T-helper 22 cell (primary cell): ENCODE results near the gene GALNT16.
"Not testable (repeated sequence)": the region's sequence is repeated elsewhere in the genome, so short reads cannot be mapped to it uniquely, and the experiment has no call there.

Experiments used
- DNase-seq: peaks from one replicate; pipeline ENCODE4 v3.0.0-alpha.2; 2020; ENCODE audit warnings: low read depth

The GALNT16 gene

DNA sequence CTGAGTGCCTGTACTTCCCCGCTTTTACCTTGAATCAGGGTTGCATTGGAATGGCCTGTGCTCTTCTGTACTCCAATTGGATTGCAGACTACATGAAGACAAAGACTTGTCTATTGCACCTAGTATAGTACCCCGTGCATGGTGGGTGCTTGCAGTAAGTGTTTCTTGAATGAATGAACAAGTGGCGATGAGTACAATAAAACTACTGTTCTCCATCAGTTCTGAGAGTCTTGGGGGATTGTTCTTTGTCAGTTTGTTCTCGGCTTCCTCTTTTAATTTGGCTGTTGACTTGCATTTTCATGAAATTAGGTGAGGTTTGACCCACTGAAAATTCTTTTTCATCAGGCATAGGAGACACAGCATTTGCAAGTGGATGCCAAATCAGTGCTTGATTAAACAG lies 104.0 kb downstream of the GALNT16 start:
- no peak for DNase-seq

DNA sequence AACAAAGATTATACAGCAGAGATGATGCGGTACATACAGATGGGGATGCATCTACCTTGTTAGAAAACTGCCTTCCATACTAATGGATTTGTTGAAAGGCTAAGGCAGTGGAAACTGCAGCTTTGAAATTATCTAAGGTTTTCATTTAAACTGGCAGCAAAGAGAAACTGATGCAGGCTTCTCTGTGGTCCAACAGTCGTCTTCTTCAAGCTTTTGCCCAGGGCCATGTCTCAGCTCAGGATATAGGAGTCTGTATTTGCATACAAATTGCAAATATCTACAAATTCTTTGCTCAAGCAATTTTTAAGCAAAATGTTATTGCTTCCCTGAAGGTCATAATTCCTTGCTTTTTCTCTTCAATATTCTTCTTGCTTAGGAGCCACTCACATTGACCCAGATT lies 104.4 kb downstream of the GALNT16 start:
- no peak for DNase-seq

DNA sequence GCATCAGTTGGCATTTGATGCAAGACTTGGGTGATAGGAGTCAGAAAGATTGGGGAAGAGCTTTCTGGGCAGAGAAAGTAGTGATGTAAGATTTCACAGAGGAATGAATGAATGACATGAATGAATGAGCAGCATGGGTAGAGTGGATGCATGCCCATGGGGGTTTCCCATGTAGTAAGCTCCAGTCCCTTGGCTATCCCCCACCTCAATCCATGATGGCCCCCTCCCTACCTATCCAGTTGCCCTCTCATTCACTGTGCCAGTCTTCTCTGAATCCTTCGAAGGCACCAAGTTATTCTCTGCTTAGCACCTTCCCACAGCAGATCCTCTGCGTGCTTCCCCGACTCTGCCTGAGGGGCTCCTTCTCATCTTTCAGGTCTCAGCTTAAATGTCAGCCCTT lies 106.1 kb downstream of the GALNT16 start:
- DNase-seq, result no peak

DNA sequence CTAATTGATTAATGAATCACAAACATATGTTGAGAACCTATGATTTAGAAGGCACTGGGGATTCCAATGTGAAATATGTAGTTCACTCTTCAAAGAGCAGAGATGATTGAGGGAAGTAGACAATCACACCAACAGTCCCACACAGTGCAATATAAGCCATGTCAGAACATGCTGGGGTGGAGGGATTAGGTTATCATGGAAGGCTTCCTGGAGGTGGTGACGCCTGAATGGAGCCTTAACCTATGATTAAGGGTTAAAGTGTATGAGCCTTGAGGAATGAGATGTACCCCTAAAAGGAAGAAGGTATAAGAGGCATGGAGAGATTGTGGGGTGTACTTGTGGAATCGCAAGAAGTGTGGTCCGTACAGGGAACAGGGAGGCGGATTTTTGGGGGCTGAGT lies 106.8 kb downstream of the GALNT16 start:
- DNase-seq, result no peak

DNA sequence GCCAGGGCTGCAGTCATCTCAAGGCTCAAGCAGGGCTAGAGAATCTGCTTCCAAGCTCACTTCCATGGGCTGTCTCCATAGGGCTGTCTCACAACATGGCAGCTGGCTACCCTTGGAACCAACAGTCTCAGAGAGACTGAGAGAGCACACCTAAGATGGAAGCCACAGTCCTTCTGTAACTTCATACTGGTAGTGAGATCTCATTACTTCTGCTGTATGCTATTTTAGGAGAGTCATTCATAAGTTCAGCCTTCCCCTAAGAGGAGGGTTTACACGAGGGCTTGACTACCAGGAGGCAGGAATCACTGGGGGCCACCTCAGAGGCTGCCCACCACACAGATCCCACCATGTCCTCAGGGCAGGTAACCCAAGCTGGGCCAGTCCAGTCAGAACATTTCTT lies 108.4 kb downstream of the GALNT16 start:
- no peak for DNase-seq

DNA sequence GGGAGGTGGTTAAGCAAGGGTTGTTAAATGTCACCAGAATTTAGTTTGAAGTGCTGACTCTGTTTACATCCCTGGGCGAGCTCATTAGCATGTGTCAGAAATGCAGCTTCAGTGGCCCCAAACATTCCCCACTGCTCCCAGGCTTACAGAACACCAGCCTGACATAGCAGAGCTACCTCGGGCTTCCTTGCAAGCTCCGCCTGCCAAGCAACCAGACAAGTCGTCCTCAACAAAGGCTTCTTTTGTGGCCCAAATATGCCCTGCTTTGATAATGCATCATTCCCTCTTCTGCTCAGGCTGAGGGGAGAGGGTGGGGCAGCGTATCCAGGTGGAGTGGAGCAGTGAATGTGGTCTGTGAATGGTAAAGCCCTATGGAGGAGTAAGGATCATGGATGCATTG lies 110.1 kb downstream of the GALNT16 start:
- DNase-seq, result no peak

DNA sequence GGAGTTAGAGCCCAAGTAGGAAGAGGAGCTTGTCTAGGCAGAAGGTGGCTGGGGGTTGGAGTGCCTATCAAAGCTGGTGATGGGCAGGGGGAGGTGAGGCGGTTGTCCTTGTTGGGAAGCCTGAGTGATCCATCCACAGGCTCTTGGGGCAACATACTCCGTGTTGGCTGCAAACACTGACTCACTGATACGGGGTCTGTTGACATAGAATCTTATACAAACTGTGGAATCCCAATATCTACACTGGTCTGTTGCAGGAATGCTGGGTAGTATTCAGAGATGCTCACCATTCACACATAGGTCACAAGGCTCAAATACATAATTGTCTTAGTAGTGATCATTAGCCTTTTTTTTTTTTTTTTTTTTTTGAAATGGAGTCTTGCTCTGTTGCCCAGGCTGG lies 112.2 kb downstream of the GALNT16 start:
- no peak for DNase-seq

DNA sequence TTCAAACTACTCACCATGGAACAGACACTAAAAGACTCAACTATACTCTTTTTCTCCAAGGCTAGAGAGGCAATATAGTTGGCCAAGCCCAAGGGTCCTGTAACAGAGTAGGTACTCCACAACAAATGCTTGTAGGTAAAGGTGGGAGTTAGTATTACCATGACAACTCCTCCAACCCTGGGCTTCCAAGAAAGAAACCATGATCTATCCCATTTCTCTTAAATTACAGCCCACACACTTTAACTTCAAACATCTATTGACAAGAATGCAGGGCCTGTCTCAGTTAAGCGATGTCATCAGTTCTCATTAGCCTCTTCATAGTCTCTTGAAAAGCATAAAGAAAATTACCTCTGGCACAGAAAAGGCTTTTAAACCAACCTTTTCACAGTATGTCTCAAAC lies 113.1 kb downstream of the GALNT16 start:
- no peak for DNase-seq

DNA sequence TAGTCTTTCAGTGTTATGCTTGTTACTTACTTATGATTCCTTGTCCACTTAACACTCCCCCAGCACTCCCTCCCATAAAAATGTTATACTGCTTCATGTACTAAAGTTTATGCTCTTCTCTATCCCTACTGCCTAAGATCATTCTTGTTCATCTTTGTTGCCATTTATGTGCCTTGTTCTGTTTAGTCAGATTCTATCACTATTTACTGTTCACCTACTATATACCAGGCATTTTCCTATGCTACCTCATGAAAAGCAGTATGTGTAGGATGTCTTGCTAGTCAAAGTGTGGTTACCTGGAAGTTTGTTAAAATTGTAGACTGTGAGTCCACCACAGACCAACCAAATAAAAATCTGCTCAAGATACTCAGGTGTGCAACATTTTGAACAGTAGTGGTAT lies 114.3 kb downstream of the GALNT16 start:
- no peak for DNase-seq

DNA sequence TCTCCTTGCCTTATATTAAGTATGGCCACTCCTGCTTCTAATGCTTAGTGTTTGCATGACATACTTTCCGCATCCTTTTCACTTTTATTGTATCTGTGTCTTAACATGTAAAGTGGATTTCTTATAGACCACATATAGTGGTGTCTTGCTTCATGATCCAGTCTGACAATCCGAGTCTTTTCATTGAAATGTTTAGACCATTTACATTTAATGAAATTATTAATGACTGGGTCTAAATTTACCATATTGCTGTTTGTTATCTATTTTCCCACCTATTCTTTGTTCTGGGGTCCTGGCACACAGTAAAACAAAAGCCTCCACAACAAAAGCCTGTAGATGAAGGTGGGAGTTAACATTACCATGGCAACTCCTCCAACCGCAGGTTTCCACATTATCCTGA lies 115.2 kb downstream of the GALNT16 start:
- no peak for DNase-seq

DNA sequence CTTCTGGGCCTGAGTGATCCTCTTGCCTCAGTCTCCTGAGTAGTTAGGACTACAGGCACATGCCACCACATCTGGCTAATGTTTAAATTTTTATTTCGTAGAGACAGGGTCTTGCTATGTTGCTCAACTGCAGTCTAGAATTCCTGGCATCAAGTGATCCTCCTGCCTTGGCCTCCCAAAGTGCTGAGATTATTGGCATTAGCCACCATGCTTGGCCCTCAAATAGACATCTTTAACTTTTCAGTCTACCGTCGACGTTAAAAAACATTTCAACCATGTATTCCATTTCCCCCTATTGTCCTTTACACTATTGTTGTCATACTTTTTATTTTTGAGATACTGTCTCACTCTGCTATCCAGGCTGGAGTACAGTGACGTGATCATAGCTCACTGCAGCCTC lies 115.8 kb downstream of the GALNT16 start:
- DNase-seq, result no peak

DNA sequence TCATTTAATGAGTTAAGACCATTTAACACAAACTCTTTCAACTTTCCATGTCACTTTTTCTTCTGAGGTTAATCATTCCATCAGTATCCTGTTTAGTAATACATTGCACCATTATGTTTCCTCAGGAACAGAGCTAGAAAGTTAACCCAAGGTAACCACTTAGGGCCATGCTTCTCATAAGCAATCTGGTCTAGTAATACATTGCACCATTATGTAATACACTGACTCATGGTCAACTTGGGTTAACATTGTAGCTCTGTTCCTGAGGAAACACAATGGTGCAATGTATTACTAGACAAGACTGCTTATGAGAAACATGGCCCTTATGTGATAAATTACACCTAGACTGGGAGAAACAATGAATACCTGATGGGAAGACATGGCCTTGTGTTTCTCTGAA lies 116.5 kb downstream of the GALNT16 start:
- no peak for DNase-seq

DNA sequence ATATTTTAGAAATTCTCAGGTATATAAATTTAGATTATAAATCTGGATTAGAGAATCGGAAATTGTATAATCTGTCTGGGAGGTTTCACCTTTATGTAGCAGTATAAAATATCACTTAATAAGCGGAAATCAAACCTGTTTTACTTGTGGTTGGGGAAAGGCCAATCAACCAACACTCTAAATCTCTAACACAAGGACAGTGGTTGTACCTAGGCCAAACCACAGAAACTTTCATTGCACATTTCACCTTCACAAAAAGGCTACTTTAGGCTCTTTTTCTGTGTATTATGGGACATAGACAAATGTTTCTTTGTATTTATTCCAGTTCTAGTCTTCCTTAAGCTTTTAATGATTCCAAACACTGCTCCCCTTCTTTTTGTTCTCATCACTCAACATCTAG lies 118.3 kb downstream of the GALNT16 start:
- DNase-seq, result no peak

DNA sequence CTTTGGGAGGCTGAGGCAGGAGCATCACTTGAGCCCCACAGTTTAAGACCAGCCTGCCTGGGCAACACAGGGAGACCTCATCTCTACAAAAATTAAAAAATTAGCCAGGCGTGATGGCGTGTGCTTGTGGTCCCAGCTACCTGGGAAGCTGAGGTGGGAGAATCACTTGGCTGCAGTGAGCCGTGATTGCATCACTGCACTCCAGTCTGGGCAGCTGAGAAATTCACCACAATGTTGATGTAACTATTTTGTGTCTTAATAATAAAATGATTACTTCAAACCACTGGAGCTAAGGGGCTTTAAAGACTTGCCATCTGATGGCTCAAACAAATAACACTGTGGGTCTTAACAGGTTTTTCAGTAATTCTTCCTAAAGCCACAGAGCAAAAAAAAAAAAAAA lies 127.4 kb downstream of the GALNT16 start:
- DNase-seq, result no peak

DNA sequence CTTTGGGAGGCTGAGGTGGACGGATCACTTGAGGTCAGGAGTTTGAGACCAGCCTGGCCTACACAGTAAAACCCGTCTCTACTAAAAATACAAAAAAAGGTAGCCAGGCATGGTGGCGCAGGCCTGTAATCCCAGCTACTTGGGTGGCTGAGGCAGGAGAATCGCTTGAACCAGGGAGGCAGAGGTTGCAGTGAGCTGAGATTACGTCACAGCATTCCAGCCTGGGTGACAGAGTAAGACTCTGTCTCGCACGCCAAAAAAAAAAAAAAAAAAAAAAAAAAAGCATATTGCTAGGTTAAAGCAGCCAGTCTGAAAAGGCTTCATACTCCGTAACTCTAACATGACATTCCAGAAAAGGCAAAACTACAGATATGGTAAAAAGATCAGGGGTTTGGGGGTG lies 131.4 kb downstream of the GALNT16 start:
- not testable (repeated sequence) for DNase-seq

DNA sequence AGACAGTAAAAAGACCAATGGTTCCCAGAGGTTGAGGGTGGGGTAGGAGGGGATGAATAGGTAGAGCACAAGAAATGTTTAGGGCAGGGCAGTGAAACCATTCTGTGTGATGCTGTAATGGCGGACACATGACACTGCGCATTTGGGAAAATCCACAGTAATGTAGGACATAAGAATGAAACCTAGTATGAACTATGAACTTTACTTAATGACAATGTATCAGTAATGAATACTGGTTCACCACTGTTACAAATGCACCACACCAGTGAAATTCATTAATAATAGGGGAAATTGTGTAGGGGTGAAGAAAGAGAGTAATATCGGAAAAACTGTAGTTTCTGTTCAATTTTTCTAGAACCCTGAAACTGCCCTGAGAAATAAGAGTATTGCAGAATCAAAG lies 132.5 kb downstream of the GALNT16 start:
- no peak for DNase-seq

DNA sequence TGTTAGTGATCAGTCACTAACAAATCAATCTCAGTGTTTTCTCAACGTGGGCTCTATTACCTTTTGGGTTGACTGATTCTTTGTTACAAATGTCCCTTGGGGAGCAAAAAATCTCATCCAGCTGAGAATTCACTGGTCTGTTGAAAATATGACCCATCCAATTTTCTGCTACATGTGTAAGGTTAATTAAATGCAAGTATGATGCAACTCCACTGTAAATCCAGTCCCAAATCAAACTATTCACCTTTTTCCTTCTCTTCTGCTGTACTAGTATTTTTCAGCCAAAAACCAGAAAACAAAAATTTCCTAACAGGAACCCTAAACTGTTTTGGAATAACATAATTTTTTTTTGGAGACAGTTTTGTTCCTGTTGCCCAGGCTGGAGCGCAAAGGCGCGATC lies 136.0 kb downstream of the GALNT16 start:
- no peak for DNase-seq

DNA sequence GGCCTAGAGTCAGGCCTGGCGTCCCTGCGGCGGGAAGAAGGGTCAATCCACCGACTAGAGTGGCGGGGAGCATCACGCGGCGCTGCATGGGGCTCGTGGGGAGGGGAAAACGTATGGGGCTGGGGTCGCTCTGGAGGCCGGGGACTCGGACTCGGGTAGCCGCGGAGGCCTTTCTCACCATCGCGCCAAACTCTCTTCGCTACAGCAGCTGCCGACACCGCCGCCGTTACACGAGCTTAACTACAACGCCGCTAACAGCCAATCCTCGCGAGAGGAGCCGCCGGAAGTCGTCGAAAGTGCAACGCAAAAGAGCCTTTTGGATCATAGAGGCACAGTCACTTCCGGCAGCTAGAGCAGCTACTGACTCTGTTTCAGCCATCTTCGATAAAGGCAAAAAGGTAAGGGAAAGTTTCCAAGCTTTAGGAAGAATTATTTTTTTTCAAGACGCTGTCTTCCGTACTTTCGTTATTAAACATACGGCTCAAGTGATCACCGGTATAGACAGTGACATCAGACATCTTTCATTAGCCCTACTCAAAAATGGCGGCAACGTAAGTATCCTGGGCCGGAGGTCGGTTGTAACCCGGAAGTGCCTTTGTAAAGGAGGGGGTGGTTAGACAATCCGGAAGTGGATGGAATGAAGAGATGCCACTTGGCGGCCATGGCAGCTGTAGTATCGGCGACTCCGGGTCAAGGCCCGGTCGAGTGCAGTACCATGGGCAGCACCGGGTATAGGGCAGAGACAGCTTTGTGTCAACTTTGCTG lies 138.3 kb downstream of the GALNT16 start, which contains the start of the genes ERH and SLC39A9:
TSS of gene ERH (minus strand) at position 247 of the 765 bp plus-strand sequence. CDS start at position 181, 66 bp downstream.
TSS of gene SLC39A9 (plus strand) at position 640 of the 765 bp plus-strand sequence. CDS start 678 bp downstream, outside the sequence.
- DNase-seq, result peak; percentile 92

DNA sequence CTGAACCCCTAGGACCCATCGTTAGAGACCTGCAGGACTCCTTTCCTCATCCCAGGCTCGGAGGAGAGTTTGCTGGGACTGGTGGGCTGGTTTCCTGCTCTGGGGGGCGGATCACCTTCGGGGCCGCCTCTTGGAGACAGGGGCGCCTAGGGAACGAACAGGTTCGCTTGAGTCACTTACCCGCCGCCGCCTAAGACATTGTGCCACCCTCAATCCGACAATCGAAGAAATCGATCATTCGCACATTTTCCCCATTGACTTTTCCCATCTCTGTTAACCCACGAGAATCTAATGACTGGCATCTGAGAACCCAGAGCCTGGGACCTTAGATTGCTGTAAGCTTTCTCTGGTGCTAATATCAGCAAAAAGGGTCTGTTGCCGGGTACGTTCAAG lies 138.9 kb downstream of the GALNT16 start:
- DNase-seq, result no peak

DNA sequence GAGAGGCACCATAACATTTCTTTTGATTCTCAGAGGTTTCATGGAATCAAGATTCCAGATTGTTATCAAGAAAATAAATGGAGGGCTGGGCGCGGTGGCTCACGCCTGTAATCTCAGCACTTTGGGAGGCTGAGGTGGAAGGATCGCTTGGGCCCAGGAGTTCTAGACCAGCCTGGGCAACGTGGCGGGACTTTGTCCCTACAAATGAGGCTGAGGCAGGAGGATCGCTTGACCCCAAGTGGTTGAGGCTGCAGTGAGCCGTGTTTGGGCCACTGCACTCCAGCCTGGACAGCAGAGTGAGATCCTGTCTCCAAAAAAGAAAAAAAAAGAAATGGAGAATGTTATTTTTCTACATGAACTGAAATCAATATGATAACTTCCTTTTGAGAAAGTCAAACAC lies 139.8 kb downstream of the GALNT16 start:
- no peak for DNase-seq

DNA sequence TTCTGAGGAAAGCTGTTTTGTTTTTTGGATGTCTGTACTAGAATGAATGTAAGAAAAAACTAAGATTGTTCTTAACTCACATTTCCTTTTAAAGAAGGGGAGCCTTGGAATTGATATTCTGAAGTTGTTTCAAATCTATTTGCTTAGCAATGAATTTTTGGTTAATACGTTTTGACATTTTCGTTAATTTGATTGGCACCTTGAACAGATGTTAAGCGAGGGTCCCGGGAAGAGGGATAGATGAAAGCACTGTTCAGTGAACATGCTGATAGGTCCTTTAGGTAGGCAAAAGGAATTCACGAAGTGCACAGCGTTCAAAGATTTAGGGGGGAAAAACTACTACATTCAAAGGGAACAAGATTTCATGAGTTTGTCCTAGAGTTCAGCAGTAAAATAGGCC lies 140.2 kb downstream of the GALNT16 start:
- DNase-seq, result no peak

DNA sequence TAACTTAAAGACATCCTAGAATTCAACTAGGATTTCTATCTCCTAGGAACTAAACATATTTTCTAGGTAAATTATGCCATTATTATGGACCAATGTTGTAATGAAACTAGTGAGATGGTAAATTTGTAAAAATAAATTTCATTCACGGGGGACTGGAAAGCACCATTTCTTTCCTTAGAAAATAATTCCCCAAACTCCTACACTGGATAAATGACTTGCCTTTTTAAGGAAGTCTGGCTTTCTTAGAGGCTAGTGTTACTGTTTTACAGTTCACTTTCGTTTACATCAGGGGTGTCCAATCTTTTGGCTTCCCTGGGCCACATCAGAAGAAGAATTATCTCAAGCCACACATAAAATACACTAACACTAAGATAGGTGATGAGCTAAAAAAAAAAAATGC lies 141.9 kb downstream of the GALNT16 start:
- no peak for DNase-seq

DNA sequence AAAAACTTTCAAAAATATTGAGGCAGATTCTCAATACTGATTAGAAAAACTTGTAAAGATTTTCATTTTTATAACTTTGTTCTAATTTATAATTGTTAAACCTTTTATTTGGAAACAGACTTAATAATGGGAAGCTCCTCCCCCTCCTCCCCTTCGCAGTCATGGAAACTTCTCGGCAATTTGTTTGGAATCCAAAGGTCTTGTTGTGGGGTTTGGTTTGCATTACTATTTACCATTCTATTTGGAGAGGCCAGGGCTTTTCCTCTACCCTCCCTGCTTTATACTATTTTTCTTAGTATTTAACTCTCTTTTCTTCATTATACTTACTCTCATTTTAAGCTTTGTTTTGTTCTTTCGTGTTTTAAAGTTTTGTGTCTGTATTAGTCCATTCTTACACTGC lies 144.5 kb downstream of the GALNT16 start:
- no peak for DNase-seq

DNA sequence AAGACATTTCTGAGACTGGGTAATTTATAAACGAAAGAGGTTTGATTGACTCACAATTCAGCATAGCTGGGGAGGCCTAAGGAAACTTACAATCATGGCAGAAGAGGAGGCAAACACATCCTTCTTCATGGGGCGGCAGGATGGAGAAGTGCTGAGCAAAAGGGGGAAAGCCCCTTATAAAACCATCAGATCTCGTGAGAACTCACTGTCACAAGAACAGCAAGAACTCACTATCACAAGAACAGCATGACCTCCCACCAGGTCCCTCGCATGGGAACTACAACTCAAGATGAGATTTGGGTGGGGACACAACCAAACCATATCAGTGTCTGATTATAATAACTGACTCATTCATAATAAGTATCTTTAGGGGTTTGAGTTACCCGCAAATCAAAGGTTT lies 144.9 kb downstream of the GALNT16 start:
- DNase-seq, result no peak
